Stimulated activated CD8-positive, alpha-beta memory T cell treated with anti-CD3 and anti-CD28 coated beads, Interleukin-7, amount 100 ng/mL, for 4 hours (primary cell): ENCODE results near the gene TIMP2.

ENCODE experiments used
- DNase-seq, 2 donors: peaks; one replicate each; pipeline ENCODE4 v3.0.0-alpha.2; 2020; ENCODE audit warnings: low read depth in 2 of 2

Gene TIMP2

GRCh38 chr17:78817123-78817522 is 108.1 kb downstream of the TIMP2 start:
- DNase-seq = peak; percentile 43 to 61

- DNase-seq = no peak
Measured at GRCh38 chr17:78815696-78816095, 109.5 kb downstream of the TIMP2 start.

- no peak for DNase-seq
Measured at GRCh38 chr17:78812855-78813254, 112.3 kb downstream of the TIMP2 start.

GRCh38 chr17:78808163-78808562 is 117.0 kb downstream of the TIMP2 start:
- no peak for DNase-seq

- peak in 1 of 2 donors; percentile 55 for DNase-seq
Measured at GRCh38 chr17:78806451-78806850, 118.7 kb downstream of the TIMP2 start.

- peak; percentile 46 to 71 for DNase-seq
Measured at GRCh38 chr17:78805301-78805700, 119.9 kb downstream of the TIMP2 start.

GRCh38 chr17:78804777-78805176 is 120.4 kb downstream of the TIMP2 start:
- DNase-seq = no peak

GRCh38 chr17:78803186-78803845 is 121.9 kb downstream of the TIMP2 start:
- DNase-seq = no peak
